Measurements from ENCODE around the gene WNK4.
A peak's percentile ranks its signal among the peaks of the same experiment; 100 is the strongest.
"Not testable (repeated sequence)": the region's sequence is repeated elsewhere in the genome, so short reads cannot be mapped to it uniquely, and the experiment has no call there.

The WNK4 gene

GRCh38 chr17:42779936-42780850 lies at the start of gene WNK4:
Gene WNK4, plus strand, starts transcription at chr17:42780610. Its CDS starts 89 bp downstream, at chr17:42780699.
- peak within 1 kb of the TSS; percentile 13 for H3K4me3 ChIP-seq (ENCODE audit: low read length)
- DNase-seq (ENCODE audit: low read depth): no peak
- TF ChIP-seq CTCF (IDR thresholded peaks at IDR 0.05; ENCODE audit: insufficient read depth, low read depth, low read length, missing control alignments): no peak

GRCh38 chr17:42740699-42741098 lies 39.7 kb upstream of the WNK4 start:
- DNase-seq (ENCODE audit: low read depth): no peak
- no peak for TF ChIP-seq CTCF (IDR thresholded peaks at IDR 0.05; ENCODE audit: insufficient read depth, low read depth, low read length, missing control alignments)
- H3K4me3 ChIP-seq (ENCODE audit: low read length): no peak overlapping the region

- DNase-seq (ENCODE audit: low read depth); H3K4me3 ChIP-seq (ENCODE audit: low read length): not testable (repeated sequence)
Observed at GRCh38 chr17:42742916-42743315, 37.5 kb upstream of the WNK4 start.

- H3K4me3 ChIP-seq (ENCODE audit: low read length): peak overlapping the region; percentile 69
- no peak for TF ChIP-seq CTCF (IDR thresholded peaks at IDR 0.05; ENCODE audit: insufficient read depth, low read depth, low read length, missing control alignments)
- peak; percentile 16 for DNase-seq (ENCODE audit: low read depth)
Observed at GRCh38 chr17:42743595-42744282, 36.7 kb upstream of the WNK4 start.

- peak; percentile 66 for DNase-seq (ENCODE audit: low read depth)
- peak overlapping the region; percentile 69 for H3K4me3 ChIP-seq (ENCODE audit: low read length)
- TF ChIP-seq CTCF (IDR thresholded peaks at IDR 0.05; ENCODE audit: insufficient read depth, low read depth, low read length, missing control alignments): no peak
Observed at GRCh38 chr17:42744283-42744805, 36.1 kb upstream of the WNK4 start.

GRCh38 chr17:42744806-42745617 lies 35.4 kb upstream of the WNK4 start, which contains the start of gene EZH1:
Gene EZH1, minus strand, starts transcription at chr17:42745040. Its CDS starts 16,099 bp downstream, at chr17:42728941.
- peak within 1 kb of the TSS; percentile 69 for H3K4me3 ChIP-seq (ENCODE audit: low read length)
- peak; percentile 91 for DNase-seq (ENCODE audit: low read depth)
- no peak for TF ChIP-seq CTCF (IDR thresholded peaks at IDR 0.05; ENCODE audit: insufficient read depth, low read depth, low read length, missing control alignments)

Data from epithelial cell of esophagus (primary cell).